ENCODE data around the gene YY1AP1. TPM values are rescaled to one million over a fixed set of nuclear protein-coding genes. Genes with fewer than 3 reads are reported as not detected.
"Not testable (repeated sequence)": the region's sequence is repeated elsewhere in the genome, so short reads cannot be mapped to it uniquely, and the experiment has no call there.

The YY1AP1 gene
- total RNA-seq, 1 donor: 54.6 TPM

- H3K4me2 ChIP-seq (ENCODE audit: insufficient read depth, low read length): no peak overlapping the region
- H4K20me1 ChIP-seq (ENCODE audit: insufficient read depth, low read length): peaks cover 18% of the 10 kb centered on the region
Measured at GRCh38 chr1:155703216-155703615, 14.6 kb upstream of the YY1AP1 start.

GRCh38 chr1:155701675-155702074 lies 13.1 kb upstream of the YY1AP1 start:
- H3K27ac ChIP-seq (ENCODE audit: low read depth, low read length); DNase-seq (ENCODE audit: insufficient read length, low spot score, missing footprints); H3K4me3 ChIP-seq (ENCODE audit: insufficient read depth, low read length); H3K4me2 ChIP-seq (ENCODE audit: insufficient read depth, low read length); H3K36me3 ChIP-seq (ENCODE audit: insufficient read depth, low read length); H2AFZ ChIP-seq (ENCODE audit: low read length); H3K27me3 ChIP-seq (ENCODE audit: insufficient read depth, low read length); H3K9me3 ChIP-seq (ENCODE audit: low read depth, low read length): not testable (repeated sequence)
- H3K4me1 ChIP-seq (ENCODE audit: insufficient read depth, low read length): peaks cover 14% of the 10 kb centered on the region
- H4K20me1 ChIP-seq (ENCODE audit: insufficient read depth, low read length): peaks cover 29% of the 10 kb centered on the region
- H3K79me2 ChIP-seq (ENCODE audit: insufficient read depth, low read length): peaks cover 78% of the 10 kb centered on the region

More at GRCh38 chr1:155703216-155703615, 14.6 kb upstream of the YY1AP1 start:
- Histone ChIP-seq H2AFZ (ENCODE audit: low read length) (no peak overlapping the region), H3K4me1 (ENCODE audit: insufficient read depth, low read length) (peaks cover 13% of the 10 kb centered on the region), H3K4me3 (ENCODE audit: insufficient read depth, low read length) (no peak overlapping the region), H3K9me3 (ENCODE audit: low read depth, low read length) (no peaks in the 10 kb centered on the region), H3K79me2 (ENCODE audit: insufficient read depth, low read length) (peaks cover 75% of the 10 kb centered on the region), H3K27me3 (ENCODE audit: insufficient read depth, low read length) (no peaks in the 10 kb centered on the region), H3K36me3 (ENCODE audit: insufficient read depth, low read length) (no peaks in the 10 kb centered on the region), H3K27ac (ENCODE audit: low read depth, low read length) (no peak overlapping the region)
- TF ChIP-seq, protein P1, sequence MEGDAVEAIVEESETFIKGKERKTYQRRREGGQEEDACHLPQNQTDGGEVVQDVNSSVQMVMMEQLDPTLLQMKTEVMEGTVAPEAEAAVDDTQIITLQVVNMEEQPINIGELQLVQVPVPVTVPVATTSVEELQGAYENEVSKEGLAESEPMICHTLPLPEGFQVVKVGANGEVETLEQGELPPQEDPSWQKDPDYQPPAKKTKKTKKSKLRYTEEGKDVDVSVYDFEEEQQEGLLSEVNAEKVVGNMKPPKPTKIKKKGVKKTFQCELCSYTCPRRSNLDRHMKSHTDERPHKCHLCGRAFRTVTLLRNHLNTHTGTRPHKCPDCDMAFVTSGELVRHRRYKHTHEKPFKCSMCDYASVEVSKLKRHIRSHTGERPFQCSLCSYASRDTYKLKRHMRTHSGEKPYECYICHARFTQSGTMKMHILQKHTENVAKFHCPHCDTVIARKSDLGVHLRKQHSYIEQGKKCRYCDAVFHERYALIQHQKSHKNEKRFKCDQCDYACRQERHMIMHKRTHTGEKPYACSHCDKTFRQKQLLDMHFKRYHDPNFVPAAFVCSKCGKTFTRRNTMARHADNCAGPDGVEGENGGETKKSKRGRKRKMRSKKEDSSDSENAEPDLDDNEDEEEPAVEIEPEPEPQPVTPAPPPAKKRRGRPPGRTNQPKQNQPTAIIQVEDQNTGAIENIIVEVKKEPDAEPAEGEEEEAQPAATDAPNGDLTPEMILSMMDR (IDR thresholded peaks at IDR 0.05; ENCODE audit: extremely low read depth, low read depth, low read length): no peak
- DNase-seq (ENCODE audit: insufficient read length, low spot score, missing footprints): no peak

DNA sequence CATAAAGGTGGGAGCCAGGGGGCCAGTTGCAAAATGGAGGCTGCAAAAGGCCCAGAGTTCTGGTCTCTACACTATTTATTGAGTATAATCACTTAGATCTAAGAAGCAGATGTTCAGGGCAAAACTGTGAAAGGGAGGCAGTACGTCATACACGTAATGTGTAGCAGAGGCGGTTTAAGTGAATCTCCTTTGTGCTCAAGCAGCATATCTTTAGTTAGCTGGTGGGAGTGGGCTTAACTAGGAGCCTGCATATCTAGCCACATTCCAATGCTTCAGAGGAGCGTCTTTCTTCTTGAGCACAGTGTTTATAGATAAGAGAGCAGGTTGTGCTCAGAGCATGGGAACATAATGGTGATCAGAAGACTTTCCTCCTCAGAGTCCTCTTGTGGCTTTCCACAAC lies 10.5 kb upstream of the YY1AP1 start:
- not testable (repeated sequence) for H3K4me1 ChIP-seq (ENCODE audit: insufficient read depth, low read length); H3K4me2 ChIP-seq (ENCODE audit: insufficient read depth, low read length); H3K36me3 ChIP-seq (ENCODE audit: insufficient read depth, low read length); DNase-seq (ENCODE audit: insufficient read length, low spot score, missing footprints); H3K27me3 ChIP-seq (ENCODE audit: insufficient read depth, low read length); H3K4me3 ChIP-seq (ENCODE audit: insufficient read depth, low read length); H2AFZ ChIP-seq (ENCODE audit: low read length); H3K9me3 ChIP-seq (ENCODE audit: low read depth, low read length)
- Histone ChIP-seq H3K27ac (ENCODE audit: low read depth, low read length) (peak overlapping the region; percentile 39), H4K20me1 (ENCODE audit: insufficient read depth, low read length) (peaks cover 43% of the 10 kb centered on the region), H3K79me2 (ENCODE audit: insufficient read depth, low read length) (peaks cover 80% of the 10 kb centered on the region)

- no peak overlapping the region for H3K4me3 ChIP-seq (ENCODE audit: insufficient read depth, low read length)
- peak overlapping the region; percentile 59 for H3K4me2 ChIP-seq (ENCODE audit: insufficient read depth, low read length)
- peaks cover 8% of the 10 kb centered on the region for H3K4me1 ChIP-seq (ENCODE audit: insufficient read depth, low read length)
- peak overlapping the region; percentile 39 for H3K27ac ChIP-seq (ENCODE audit: low read depth, low read length)
- peaks cover 43% of the 10 kb centered on the region for H4K20me1 ChIP-seq (ENCODE audit: insufficient read depth, low read length)
- TF ChIP-seq, protein P1 (IDR thresholded peaks at IDR 0.05; ENCODE audit: extremely low read depth, low read depth, low read length): no peak
- H3K27me3 ChIP-seq (ENCODE audit: insufficient read depth, low read length): no peaks in the 10 kb centered on the region
- H3K9me3 ChIP-seq (ENCODE audit: low read depth, low read length): no peaks in the 10 kb centered on the region
- H2AFZ ChIP-seq (ENCODE audit: low read length): no peak overlapping the region
- peak; percentile 69 for DNase-seq (ENCODE audit: insufficient read length, low spot score, missing footprints)
- no peaks in the 10 kb centered on the region for H3K36me3 ChIP-seq (ENCODE audit: insufficient read depth, low read length)
- H3K79me2 ChIP-seq (ENCODE audit: insufficient read depth, low read length): peaks cover 80% of the 10 kb centered on the region
Measured at GRCh38 chr1:155698382-155699038, 9.9 kb upstream of the YY1AP1 start.

DNA sequence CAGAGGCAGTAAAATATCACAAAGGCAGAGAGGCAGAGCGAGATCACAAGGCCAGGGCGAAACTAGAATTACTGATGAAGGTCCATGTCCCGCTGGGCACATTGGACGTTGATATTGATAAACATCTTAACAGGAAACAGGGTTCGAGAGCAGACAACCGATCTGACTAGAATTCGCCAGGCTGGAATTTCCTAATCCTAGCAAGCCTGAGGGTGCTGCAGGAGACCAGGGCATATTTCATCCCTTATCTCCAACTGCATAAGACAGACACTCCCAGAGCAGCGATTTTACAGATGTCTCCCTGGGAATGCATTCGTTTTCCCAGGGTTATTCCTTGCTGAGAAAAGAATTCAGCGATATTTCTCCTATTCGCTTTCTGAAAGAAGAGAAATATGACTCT lies 9.0 kb upstream of the YY1AP1 start:
- H3K4me1 ChIP-seq (ENCODE audit: insufficient read depth, low read length); H3K36me3 ChIP-seq (ENCODE audit: insufficient read depth, low read length); H3K9me3 ChIP-seq (ENCODE audit: low read depth, low read length); H3K27ac ChIP-seq (ENCODE audit: low read depth, low read length); H2AFZ ChIP-seq (ENCODE audit: low read length); H3K4me2 ChIP-seq (ENCODE audit: insufficient read depth, low read length); DNase-seq (ENCODE audit: insufficient read length, low spot score, missing footprints); H3K4me3 ChIP-seq (ENCODE audit: insufficient read depth, low read length); H3K27me3 ChIP-seq (ENCODE audit: insufficient read depth, low read length): not testable (repeated sequence)
- H4K20me1 ChIP-seq (ENCODE audit: insufficient read depth, low read length): peaks cover 43% of the 10 kb centered on the region
- peaks cover 81% of the 10 kb centered on the region for H3K79me2 ChIP-seq (ENCODE audit: insufficient read depth, low read length)

All from osteoblast (primary cell).